Right lung (tissue), 5 donors: ENCODE data around the gene CDC16. TPM values are rescaled to one million over a fixed set of nuclear protein-coding genes. Genes with fewer than 3 reads are reported as not detected.
"Not testable (repeated sequence)": the region's sequence is repeated elsewhere in the genome, so short reads cannot be mapped to it uniquely, and the experiment has no call there.

Experiments used
- DNase-seq, 2 donors: peaks; one replicate each; pipeline ENCODE4 v3.0.0-alpha.2; 2013
- polyA plus RNA-seq, 5 donors: library from polyadenylated mRNA; unstranded; fragments of 120-200 nt; gene quantifications; one replicate each; pipeline versions ENCODE4 v1.2.1 to v1.2.3, GENCODE V29; 2013; ENCODE audit warnings: inconsistent platforms in 1 of 5, low replicate concordance in 1 of 5; ENCODE audit not compliant: insufficient read length in 5 of 5, insufficient read depth in 1 of 5

CDC16 gene
- polyA plus RNA-seq, 5 donors, result 91.4 to 170 (median 129) TPM

- DNase-seq, result no peak
Measured at GRCh38 chr13:114226088-114226487, 8.6 kb upstream of the CDC16 start.

DNA sequence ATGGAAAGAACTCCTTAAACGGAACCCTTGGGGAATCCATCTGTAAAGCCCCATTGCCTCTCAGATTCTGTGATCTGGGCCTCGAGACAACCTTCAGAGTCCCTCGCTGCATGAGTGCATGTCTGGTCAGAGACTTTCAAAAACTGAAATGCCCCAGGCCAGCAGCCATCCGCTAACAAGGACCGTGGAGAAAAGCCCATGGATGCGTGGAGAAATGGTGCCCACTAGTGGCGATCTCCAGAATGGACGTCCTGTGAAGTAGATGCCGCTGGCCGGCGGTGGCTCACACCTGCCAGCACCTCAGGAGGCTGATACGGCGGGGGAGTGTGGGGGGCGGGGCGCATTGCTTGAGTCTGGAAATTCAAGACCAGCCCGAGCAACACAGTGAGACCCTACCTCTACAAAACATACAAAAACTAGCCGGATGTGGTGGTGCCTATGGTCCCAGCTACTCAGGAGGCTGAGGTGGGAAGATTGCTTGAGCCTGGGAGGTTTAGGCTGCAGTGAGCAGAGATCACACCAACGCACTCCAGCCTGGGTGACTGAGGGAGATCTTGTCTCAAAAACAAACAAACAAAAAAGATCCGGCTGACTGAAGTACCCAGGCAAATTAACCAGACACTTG, 7.9 kb upstream of the CDC16 start:
- DNase-seq, result peak; percentile 68 to 81

GRCh38 chr13:114227528-114227927, 7.2 kb upstream of the CDC16 start:
- no peak for DNase-seq

GRCh38 chr13:114228176-114228575, 6.5 kb upstream of the CDC16 start:
- DNase-seq, result no peak

- DNase-seq, result no peak
Measured at GRCh38 chr13:114229506-114229905, 5.2 kb upstream of the CDC16 start.

GRCh38 chr13:114230117-114230516, 4.6 kb upstream of the CDC16 start:
- DNase-seq, result no peak

- no peak for DNase-seq
Measured at GRCh38 chr13:114230575-114230974, 4.1 kb upstream of the CDC16 start.

GRCh38 chr13:114231886-114232285, 2.8 kb upstream of the CDC16 start:
- no peak for DNase-seq

DNA sequence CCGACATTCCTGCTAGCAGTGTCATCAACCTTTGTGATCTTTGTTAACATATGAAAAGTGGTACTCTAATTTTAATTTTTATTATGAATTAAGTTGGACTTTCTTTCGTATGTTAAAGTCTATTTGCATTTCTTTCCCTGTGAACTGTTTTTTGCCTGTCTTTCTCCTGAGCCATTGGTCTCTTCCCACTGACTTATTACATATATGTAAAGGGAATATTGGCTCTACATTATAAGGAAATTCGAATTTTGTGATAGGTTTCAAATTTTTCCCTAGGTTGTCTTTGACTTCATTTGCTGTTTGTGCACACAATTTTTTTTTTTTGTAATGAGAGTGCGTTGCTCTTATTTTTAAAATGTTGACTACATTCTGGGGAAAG, 442 bp upstream of the CDC16 start:
- peak in 1 of 2 donors; percentile 11 for DNase-seq

GRCh38 chr13:114235697-114236096, 1.0 kb downstream of the CDC16 start:
- DNase-seq, result no peak

GRCh38 chr13:114236227-114236626, 1.5 kb downstream of the CDC16 start:
- no peak for DNase-seq

DNA sequence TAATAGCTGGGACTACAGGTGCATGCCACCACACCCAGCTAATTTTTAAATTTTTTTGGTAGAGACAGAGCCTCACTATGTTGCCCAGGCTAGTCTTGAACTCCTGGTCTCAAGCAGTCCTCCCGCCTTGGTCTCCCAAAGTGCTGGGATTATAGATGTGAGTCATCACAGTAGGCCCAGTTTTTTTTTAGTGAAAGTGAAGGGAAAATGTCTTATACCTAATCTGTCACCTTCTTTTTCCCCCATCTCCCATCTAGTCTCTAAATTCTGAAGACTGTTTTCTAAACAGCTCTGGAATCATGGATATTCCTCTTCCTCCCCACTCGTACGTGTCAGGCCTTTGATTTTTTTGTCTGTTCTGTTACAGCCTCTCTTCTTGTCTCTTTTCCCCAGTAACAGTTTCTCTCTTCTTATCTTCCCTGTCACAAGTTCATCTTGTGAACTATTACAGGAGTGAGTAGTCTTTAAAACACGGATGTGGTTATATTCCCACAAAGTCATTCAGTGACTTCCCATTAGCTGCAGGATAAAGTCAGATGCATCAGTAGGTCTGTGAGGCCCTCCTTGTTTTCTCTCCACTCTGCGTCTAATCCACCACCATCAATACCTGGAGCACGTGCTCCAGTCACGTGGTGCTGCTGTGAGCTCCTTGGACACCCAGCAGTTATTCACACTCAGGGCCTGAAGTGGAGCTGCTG, 2.9 kb downstream of the CDC16 start:
- no peak for DNase-seq

GRCh38 chr13:114241918-114242317, 7.2 kb downstream of the CDC16 start:
- DNase-seq, result no peak

DNA sequence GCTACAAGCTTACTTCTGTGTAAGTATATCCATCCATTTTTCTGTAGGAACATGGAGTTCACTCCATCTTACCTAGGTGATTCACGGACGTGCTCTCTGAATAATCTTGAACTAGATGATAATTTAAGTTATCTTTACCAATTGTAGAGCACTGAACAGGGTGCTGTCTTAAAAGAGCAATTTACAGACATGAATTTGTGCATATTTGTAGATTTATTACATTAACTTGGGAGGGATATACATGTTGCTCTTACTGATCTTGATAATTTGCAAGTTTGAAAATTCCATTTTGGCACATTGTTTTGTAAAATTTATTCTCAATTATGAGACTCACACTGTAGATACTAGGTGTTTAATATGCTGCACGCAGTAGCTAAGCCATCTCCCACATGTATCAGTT, 9.3 kb downstream of the CDC16 start:
- DNase-seq, result no peak

DNA sequence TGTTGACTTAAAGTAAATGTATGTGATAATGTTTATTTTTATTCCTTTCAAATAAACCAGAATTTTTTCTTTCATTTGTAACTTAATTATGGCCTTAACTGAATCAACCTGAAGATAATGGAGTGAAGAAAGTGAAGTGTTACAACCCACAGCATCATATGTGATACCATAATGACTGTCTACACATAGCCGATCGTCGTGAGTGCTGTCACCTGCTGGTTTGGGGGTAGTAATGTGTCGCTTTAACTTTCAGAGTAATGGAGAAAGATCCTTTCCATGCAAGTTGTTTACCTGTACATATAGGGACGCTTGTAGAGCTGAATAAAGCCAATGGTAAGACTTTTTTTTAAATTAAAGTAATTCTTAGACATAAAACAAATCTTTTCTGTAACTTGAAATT, 9.9 kb downstream of the CDC16 start:
- no peak for DNase-seq

DNA sequence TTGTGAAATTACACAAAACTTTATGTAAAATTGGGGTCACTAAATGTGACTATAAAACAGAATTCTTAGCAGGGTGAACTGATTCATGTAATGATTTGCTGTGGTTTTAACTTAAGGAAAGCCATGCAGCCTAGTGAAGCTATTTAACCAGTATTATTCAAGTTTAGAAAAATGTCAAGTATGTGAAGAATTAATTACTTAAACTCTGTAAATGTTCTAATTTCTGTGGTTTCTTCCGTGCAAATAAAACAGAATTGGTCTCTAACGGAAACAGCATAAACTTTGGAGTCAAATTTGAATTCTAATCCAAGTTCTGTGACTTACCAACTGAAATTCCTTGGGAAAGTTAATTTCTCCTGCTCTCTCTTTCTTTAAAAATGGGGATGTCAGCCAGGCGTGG, 13.3 kb downstream of the CDC16 start:
- DNase-seq, result no peak

DNA sequence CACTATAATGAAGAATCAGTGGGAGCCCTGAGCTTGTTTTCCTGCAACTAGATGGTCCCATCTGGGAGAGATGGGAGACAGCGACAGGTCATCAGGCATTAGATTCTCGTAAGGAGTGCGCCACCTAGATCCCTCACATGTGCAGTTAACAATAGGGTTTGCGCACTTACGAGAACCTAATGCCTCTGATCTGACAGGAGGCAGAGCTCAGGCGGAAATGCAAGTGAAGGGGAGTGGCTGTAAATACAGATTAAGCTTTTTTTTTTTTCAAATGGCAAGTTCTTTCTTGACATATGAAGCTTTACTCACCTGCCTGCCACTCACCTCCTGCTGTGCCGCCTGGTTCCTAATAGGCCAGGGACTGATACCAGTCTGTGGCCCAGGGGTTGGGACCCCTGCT, 14.4 kb downstream of the CDC16 start:
- DNase-seq, result no peak

GRCh38 chr13:114251639-114252440, 17.1 kb downstream of the CDC16 start:
- not testable (repeated sequence) for DNase-seq

DNA sequence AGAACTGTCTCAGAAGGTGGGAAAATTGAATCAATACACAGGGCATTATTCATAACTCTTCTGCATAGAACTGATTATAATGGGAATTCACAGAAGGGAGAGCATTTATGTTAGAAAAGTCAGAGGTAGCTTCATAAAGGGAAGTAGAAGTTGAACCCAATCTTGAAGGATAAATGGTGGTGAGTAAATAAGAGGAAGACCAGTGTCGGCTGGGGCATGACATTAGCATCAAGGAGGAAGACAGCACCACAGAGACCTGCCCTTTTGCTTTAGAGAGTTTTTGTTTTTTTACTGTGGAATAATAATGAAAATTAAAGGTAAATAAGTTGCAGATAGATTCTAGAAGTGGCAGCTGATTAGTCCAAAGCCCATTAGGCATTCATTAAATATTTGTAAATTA, 21.9 kb downstream of the CDC16 start:
- DNase-seq, result no peak

DNA sequence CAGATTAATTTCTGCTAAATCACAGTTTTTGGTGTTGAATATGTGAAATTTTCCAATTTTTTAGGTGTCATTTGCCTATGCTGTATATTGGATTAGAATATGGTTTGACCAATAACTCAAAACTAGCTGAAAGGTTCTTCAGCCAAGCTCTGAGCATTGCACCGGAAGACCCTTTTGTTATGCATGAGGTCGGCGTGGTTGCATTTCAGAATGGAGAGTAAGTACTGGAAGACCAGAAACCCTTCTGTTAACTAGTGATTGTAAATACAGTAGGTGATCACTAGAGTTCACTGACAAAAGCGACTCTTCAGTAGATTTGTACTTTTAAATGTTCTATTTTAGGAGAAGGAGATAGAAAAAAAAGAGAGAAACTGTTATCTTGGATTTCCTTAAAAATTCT, 22.3 kb downstream of the CDC16 start:
- DNase-seq, result no peak

GRCh38 chr13:114258589-114258988, 23.9 kb downstream of the CDC16 start:
- no peak for DNase-seq

- DNase-seq, result no peak
Measured at GRCh38 chr13:114259374-114259773, 24.7 kb downstream of the CDC16 start.

DNA sequence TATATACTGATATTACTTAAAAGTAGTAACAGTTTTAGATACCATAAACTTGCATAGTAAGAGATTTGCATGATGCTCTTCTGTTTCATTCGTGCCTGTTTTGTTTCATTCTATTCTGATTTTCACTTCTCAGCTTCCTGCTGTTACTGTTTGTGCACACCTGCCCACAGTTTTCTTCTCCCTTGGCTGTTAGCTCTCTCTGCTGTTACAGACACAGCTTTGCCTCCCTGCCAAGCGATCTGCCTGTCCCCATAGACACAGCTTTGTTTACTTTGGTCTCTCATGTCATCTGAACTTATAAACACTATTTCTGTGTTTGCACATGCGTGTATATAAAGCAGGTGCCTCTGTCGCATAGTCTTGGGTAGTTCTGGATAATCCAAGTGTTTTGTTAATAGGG, 25.3 kb downstream of the CDC16 start:
- no peak for DNase-seq
